Measurements from ENCODE around the gene ARID4A. TPM values are rescaled to one million over a fixed set of nuclear protein-coding genes. Genes with fewer than 3 reads are reported as not detected.
A peak's percentile ranks its signal among the peaks of the same experiment; 100 is the strongest.
"Not testable (repeated sequence)": the region's sequence is repeated elsewhere in the genome, so short reads cannot be mapped to it uniquely, and the experiment has no call there.

Gene ARID4A
- polyA plus RNA-seq, 2 of the 4 experiments (the other 2 are of a cell fraction) = 9.0 to 15.1 TPM

DNA sequence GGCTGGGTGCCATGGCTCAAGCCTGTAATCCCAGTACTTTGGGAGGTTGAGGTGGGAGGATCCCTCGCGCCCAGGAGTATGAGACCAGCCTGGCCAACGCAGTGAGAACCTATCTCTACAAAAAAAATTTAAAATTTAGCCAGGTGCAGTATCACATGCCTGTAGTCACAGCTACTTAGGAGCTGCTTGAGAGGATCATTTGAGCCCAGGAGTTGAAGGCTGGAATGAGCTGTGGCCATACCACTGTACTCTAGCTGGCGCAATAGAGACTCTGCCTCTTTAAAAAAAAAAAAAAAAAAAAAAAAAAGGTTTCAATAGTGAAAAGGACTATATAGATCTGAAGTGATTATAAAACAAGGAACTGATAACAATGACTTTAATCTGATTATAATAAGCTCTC lies 40.2 kb upstream of the ARID4A start (continued):
- TF ChIP-seq, protein P1, sequence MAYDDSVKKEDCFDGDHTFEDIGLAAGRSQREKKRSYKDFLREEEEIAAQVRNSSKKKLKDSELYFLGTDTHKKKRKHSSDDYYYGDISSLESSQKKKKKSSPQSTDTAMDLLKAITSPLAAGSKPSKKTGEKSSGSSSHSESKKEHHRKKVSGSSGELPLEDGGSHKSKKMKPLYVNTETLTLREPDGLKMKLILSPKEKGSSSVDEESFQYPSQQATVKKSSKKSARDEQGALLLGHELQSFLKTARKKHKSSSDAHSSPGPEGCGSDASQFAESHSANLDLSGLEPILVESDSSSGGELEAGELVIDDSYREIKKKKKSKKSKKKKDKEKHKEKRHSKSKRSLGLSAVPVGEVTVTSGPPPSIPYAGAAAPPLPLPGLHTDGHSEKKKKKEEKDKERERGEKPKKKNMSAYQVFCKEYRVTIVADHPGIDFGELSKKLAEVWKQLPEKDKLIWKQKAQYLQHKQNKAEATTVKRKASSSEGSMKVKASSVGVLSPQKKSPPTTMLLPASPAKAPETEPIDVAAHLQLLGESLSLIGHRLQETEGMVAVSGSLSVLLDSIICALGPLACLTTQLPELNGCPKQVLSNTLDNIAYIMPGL (CRISPR knock-in tag; IDR thresholded peaks at IDR 0.05; ENCODE audit: borderline replicate concordance) = no peak
- TF ChIP-seq FOXS1 (CRISPR knock-in tag; IDR thresholded peaks at IDR 0.05) = no peak
- TF ChIP-seq SMC3 (IDR thresholded peaks at IDR 0.05) = no peak
- TF ChIP-seq HOXB5 (CRISPR knock-in tag; IDR thresholded peaks at IDR 0.05) = no peak
- TF ChIP-seq EP300 (IDR thresholded peaks at IDR 0.05) = no peak
- no peak for TF ChIP-seq RAD21 (conservative IDR thresholded peaks at IDR 0.05 in 1 of 2, IDR thresholded peaks at IDR 0.05 in 1 of 2)
- no peak for TF ChIP-seq FOSL2 (IDR thresholded peaks at IDR 0.05)
- TF ChIP-seq FOSL2 (CRISPR knock-in tag; IDR thresholded peaks at IDR 0.05) = no peak
- TF ChIP-seq EHMT2 (IDR thresholded peaks at IDR 0.05; ENCODE audit: low read depth) = no peak
- TF ChIP-seq, protein P2, sequence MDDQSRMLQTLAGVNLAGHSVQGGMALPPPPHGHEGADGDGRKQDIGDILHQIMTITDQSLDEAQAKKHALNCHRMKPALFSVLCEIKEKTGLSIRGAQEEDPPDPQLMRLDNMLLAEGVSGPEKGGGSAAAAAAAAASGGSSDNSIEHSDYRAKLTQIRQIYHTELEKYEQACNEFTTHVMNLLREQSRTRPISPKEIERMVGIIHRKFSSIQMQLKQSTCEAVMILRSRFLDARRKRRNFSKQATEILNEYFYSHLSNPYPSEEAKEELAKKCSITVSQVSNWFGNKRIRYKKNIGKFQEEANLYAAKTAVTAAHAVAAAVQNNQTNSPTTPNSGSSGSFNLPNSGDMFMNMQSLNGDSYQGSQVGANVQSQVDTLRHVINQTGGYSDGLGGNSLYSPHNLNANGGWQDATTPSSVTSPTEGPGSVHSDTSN (IDR thresholded peaks at IDR 0.05) = no peak

DNA sequence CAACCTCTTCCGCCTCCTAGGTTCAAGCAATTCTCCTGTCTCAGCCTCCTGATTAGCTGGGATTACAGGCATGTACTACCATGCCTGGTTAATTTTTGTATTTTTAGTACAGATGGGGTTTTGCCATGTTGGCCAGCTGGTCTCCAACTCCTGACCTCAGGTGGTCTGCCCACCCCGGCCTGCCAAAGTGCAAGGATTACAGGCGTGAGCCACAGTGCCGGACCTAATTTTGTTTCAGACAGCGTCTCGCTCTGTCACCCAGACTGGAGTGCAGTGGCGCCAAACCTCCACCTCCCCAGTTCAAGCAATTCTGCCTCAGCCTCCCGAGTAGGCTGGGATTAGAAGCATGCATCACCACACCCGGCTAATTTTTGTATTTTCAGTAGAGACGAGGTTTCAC lies 36.4 kb upstream of the ARID4A start:
- POLR2A ChIA-PET = interaction anchor here (1.0 kb wide), 1 partner anchor 17 kb away, joined by 3 read pairs; the partner anchor contains the start of gene PSMA3
- H3K4me3 ChIP-seq; H3K4me1 ChIP-seq; H3K27ac ChIP-seq; H3K9me3 ChIP-seq; DNase-seq (ENCODE audit: low read depth in 1 of 2, low spot score in 1 of 2); CTCF ChIA-PET; FAIRE-seq; H3K4me2 ChIP-seq; ATAC-seq: not testable (repeated sequence)
- 91% methylated on average over 10 of the region's 10 CpGs for WGBS (ENCODE audit: missing lambda C conversion rate)

DNA sequence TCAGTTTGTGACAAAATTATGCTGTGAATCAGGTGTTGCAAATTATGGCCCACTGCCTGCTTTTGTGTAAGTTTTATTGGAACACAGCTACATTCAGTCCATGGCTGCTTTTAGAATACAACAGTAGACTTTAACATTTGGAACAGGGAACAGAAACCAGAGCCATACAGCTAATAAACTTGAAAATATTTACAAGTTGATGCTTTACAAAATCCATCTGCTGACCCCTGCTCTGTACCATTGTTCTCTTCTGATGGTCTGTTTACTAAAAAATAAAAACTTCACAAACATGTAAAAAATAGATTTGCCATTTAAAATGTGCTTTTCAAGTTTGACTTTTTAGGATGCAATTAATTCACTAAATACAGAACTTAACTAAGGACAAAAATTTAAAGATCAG lies 33.0 kb upstream of the ARID4A start:
- no peak overlapping the region for H3K27ac ChIP-seq
- H3K4me2 ChIP-seq = no peak overlapping the region
- H3K4me1 ChIP-seq = no peaks in the 10 kb centered on the region
- DNase-seq (ENCODE audit: low read depth in 1 of 2, low spot score in 1 of 2) (no peak), ATAC-seq (no peak), FAIRE-seq (peak; percentile 39)
- no peak overlapping the region for H3K4me3 ChIP-seq
- H3K9me3 ChIP-seq = no peaks in the 10 kb centered on the region
- CTCF ChIA-PET = interaction anchor here (2.2 kb wide), 1 partner anchor 8 kb away, joined by 8 read pairs; no protein-coding TSS in a partner anchor
- POLR2A ChIA-PET = interaction anchor here (0.7 kb wide), 1 partner anchor 16 kb away, joined by 3 read pairs; no protein-coding TSS in a partner anchor
- TF ChIP-seq TP53 (CRISPR knock-in tag; IDR thresholded peaks at IDR 0.05) (no peak), RNF2 (IDR thresholded peaks at IDR 0.05; ENCODE audit: borderline replicate concordance, low read depth) (no peak), ESRRA (IDR thresholded peaks at IDR 0.05; ENCODE audit: borderline replicate concordance, low read length) (no peak), NPAS2 (CRISPR knock-in tag; IDR thresholded peaks at IDR 0.05; ENCODE audit: borderline replicate concordance) (no peak), MYC (IDR thresholded peaks at IDR 0.05; ENCODE audit: borderline replicate concordance, low read length) (no peak), RAD21 (conservative IDR thresholded peaks at IDR 0.05 in 1 of 2, IDR thresholded peaks at IDR 0.05 in 1 of 2) (no peak), JUNB (IDR thresholded peaks at IDR 0.05) (no peak), TFCP2L1 (CRISPR knock-in tag; IDR thresholded peaks at IDR 0.05) (no peak), EHMT2 (IDR thresholded peaks at IDR 0.05; ENCODE audit: low read depth) (no peak), NFE2L2 (conservative IDR thresholded peaks at IDR 0.05; ENCODE audit: low read length) (no peak), ZNF302 (CRISPR knock-in tag; IDR thresholded peaks at IDR 0.05) (no peak), FOXS1 (CRISPR knock-in tag; IDR thresholded peaks at IDR 0.05) (no peak), JUN (IDR thresholded peaks at IDR 0.05) (no peak), RARB (CRISPR knock-in tag; IDR thresholded peaks at IDR 0.05) (no peak), CBX8 (IDR thresholded peaks at IDR 0.05) (no peak)
- TF ChIP-seq, protein P3, sequence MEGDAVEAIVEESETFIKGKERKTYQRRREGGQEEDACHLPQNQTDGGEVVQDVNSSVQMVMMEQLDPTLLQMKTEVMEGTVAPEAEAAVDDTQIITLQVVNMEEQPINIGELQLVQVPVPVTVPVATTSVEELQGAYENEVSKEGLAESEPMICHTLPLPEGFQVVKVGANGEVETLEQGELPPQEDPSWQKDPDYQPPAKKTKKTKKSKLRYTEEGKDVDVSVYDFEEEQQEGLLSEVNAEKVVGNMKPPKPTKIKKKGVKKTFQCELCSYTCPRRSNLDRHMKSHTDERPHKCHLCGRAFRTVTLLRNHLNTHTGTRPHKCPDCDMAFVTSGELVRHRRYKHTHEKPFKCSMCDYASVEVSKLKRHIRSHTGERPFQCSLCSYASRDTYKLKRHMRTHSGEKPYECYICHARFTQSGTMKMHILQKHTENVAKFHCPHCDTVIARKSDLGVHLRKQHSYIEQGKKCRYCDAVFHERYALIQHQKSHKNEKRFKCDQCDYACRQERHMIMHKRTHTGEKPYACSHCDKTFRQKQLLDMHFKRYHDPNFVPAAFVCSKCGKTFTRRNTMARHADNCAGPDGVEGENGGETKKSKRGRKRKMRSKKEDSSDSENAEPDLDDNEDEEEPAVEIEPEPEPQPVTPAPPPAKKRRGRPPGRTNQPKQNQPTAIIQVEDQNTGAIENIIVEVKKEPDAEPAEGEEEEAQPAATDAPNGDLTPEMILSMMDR (IDR thresholded peaks at IDR 0.05) = no peak
- TF ChIP-seq, protein P4, sequence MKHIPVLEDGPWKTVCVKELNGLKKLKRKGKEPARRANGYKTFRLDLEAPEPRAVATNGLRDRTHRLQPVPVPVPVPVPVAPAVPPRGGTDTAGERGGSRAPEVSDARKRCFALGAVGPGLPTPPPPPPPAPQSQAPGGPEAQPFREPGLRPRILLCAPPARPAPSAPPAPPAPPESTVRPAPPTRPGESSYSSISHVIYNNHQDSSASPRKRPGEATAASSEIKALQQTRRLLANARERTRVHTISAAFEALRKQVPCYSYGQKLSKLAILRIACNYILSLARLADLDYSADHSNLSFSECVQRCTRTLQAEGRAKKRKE (CRISPR knock-in tag; IDR thresholded peaks at IDR 0.05; ENCODE audit: low read depth) = no peak
- TF ChIP-seq, protein P5, sequence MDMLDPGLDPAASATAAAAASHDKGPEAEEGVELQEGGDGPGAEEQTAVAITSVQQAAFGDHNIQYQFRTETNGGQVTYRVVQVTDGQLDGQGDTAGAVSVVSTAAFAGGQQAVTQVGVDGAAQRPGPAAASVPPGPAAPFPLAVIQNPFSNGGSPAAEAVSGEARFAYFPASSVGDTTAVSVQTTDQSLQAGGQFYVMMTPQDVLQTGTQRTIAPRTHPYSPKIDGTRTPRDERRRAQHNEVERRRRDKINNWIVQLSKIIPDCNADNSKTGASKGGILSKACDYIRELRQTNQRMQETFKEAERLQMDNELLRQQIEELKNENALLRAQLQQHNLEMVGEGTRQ (IDR thresholded peaks at IDR 0.05) = no peak
